ENCODE measurements around the gene BMF.
"Not testable (repeated sequence)": the region's sequence is repeated elsewhere in the genome, so short reads cannot be mapped to it uniquely, and the experiment has no call there.

BMF gene

GRCh38 chr15:40149339-40149738 lies 40.7 kb upstream of the BMF start:
- Histone ChIP-seq H2AFZ (ENCODE audit: low read depth, low read length) (no peak overlapping the region), H3K27me3 (ENCODE audit: control insufficient read depth in 1 of 2, insufficient read depth in 1 of 2, low read length in 2 of 2) (no peaks in the 10 kb centered on the region), H4K91ac (ENCODE audit: low read length) (no peak overlapping the region), H3K4me3 (ENCODE audit: insufficient read depth in 1 of 2, low read depth in 1 of 2, low read length in 2 of 2) (no peak overlapping the region), H3K27ac (ENCODE audit: low read length, poor library complexity, severe bottlenecking) (no peak overlapping the region), H2BK5ac (ENCODE audit: low read depth, low read length, poor library complexity, severe bottlenecking) (no peak overlapping the region), H3K18ac (ENCODE audit: low read depth in 1 of 2, low read length in 2 of 2) (no peak overlapping the region), H3K36me3 (ENCODE audit: control insufficient read depth in 1 of 2, insufficient read depth in 2 of 2, low read depth in 1 of 2, low read length in 2 of 2) (no peaks in the 10 kb centered on the region), H3K23ac (ENCODE audit: low read length in 2 of 2) (no peak overlapping the region), H3K4me2 (ENCODE audit: low read length, poor library complexity, severe bottlenecking) (no peak overlapping the region), H3K9me3 (ENCODE audit: control insufficient read depth, low read length) (no peaks in the 10 kb centered on the region), H3K4ac (ENCODE audit: low read depth in 1 of 2, low read length in 2 of 2) (no peak overlapping the region), H2BK120ac (ENCODE audit: low read depth, low read length) (no peak overlapping the region), H2BK15ac (ENCODE audit: low read depth, poor library complexity, severe bottlenecking) (no peak overlapping the region), H3K9ac (ENCODE audit: low read length) (no peak overlapping the region), H3K14ac (ENCODE audit: low read length in 2 of 2) (no peak overlapping the region), H3K4me1 (ENCODE audit: control insufficient read depth, insufficient read depth, low read depth, low read length) (peaks cover 9% of the 10 kb centered on the region), H3K79me1 (replicated peaks; ENCODE audit: low read length, poor library complexity, severe bottlenecking) (no peaks in the 10 kb centered on the region), H2AK5ac (ENCODE audit: low read length, severe bottlenecking) (no peak overlapping the region), H2BK12ac (ENCODE audit: low read length in 2 of 2) (no peak overlapping the region), H4K8ac (ENCODE audit: low read length) (no peak overlapping the region)
- DNase-seq, result no peak
- 95% methylated on average over 4 of the region's 4 CpGs for WGBS

GRCh38 chr15:40146037-40146436 lies 37.4 kb upstream of the BMF start:
- Histone ChIP-seq H2BK120ac (ENCODE audit: low read depth, low read length) (no peak overlapping the region), H3K27ac (ENCODE audit: low read length, poor library complexity, severe bottlenecking) (no peak overlapping the region), H3K9ac (ENCODE audit: low read length) (no peak overlapping the region), H3K23ac (ENCODE audit: low read length in 2 of 2) (no peak overlapping the region), H3K14ac (ENCODE audit: low read length in 2 of 2) (no peak overlapping the region), H3K27me3 (ENCODE audit: control insufficient read depth in 1 of 2, insufficient read depth in 1 of 2, low read length in 2 of 2) (peaks cover 0 to 12% of the 10 kb centered on the region in 2 experiments), H3K4me3 (ENCODE audit: insufficient read depth in 1 of 2, low read depth in 1 of 2, low read length in 2 of 2) (no peak overlapping the region), H3K9me3 (ENCODE audit: control insufficient read depth, low read length) (no peaks in the 10 kb centered on the region), H3K18ac (ENCODE audit: low read depth in 1 of 2, low read length in 2 of 2) (no peak overlapping the region), H4K8ac (ENCODE audit: low read length) (no peak overlapping the region), H3K36me3 (ENCODE audit: control insufficient read depth in 1 of 2, insufficient read depth in 2 of 2, low read depth in 1 of 2, low read length in 2 of 2) (no peaks in the 10 kb centered on the region), H2BK15ac (ENCODE audit: low read depth, poor library complexity, severe bottlenecking) (no peak overlapping the region), H2AK5ac (ENCODE audit: low read length, severe bottlenecking) (no peak overlapping the region), H2AFZ (ENCODE audit: low read depth, low read length) (no peak overlapping the region), H4K91ac (ENCODE audit: low read length) (no peak overlapping the region), H3K4me2 (ENCODE audit: low read length, poor library complexity, severe bottlenecking) (no peak overlapping the region), H3K4me1 (ENCODE audit: control insufficient read depth, insufficient read depth, low read depth, low read length) (peaks cover 9% of the 10 kb centered on the region), H3K79me1 (replicated peaks; ENCODE audit: low read length, poor library complexity, severe bottlenecking) (no peaks in the 10 kb centered on the region), H2BK5ac (ENCODE audit: low read depth, low read length, poor library complexity, severe bottlenecking) (no peak overlapping the region), H2BK12ac (ENCODE audit: low read length in 2 of 2) (no peak overlapping the region), H3K4ac (ENCODE audit: low read depth in 1 of 2, low read length in 2 of 2) (no peak overlapping the region)
- peak; percentile 33 for DNase-seq
- WGBS, result 39% methylated on average over 4 of the region's 4 CpGs

GRCh38 chr15:40142428-40142827 lies 33.7 kb upstream of the BMF start:
- Histone ChIP-seq H2BK5ac (ENCODE audit: low read depth, low read length, poor library complexity, severe bottlenecking) (no peak overlapping the region), H3K9me3 (ENCODE audit: control insufficient read depth, low read length) (no peaks in the 10 kb centered on the region), H3K14ac (ENCODE audit: low read length in 2 of 2) (no peak overlapping the region), H2BK12ac (ENCODE audit: low read length in 2 of 2) (no peak overlapping the region), H3K27me3 (ENCODE audit: control insufficient read depth in 1 of 2, insufficient read depth in 1 of 2, low read length in 2 of 2) (peaks cover 0 to 12% of the 10 kb centered on the region in 2 experiments), H3K79me1 (replicated peaks; ENCODE audit: low read length, poor library complexity, severe bottlenecking) (no peaks in the 10 kb centered on the region), H2AFZ (ENCODE audit: low read depth, low read length) (no peak overlapping the region), H3K9ac (ENCODE audit: low read length) (no peak overlapping the region), H3K4ac (ENCODE audit: low read depth in 1 of 2, low read length in 2 of 2) (no peak overlapping the region), H3K18ac (ENCODE audit: low read depth in 1 of 2, low read length in 2 of 2) (no peak overlapping the region), H2BK120ac (ENCODE audit: low read depth, low read length) (no peak overlapping the region), H3K36me3 (ENCODE audit: control insufficient read depth in 1 of 2, insufficient read depth in 2 of 2, low read depth in 1 of 2, low read length in 2 of 2) (no peaks in the 10 kb centered on the region), H2BK15ac (ENCODE audit: low read depth, poor library complexity, severe bottlenecking) (no peak overlapping the region), H3K23ac (ENCODE audit: low read length in 2 of 2) (no peak overlapping the region), H3K4me2 (ENCODE audit: low read length, poor library complexity, severe bottlenecking) (no peak overlapping the region), H4K91ac (ENCODE audit: low read length) (no peak overlapping the region), H3K4me1 (ENCODE audit: control insufficient read depth, insufficient read depth, low read depth, low read length) (peaks cover 4% of the 10 kb centered on the region), H4K8ac (ENCODE audit: low read length) (peak overlapping the region; percentile 3), H3K27ac (ENCODE audit: low read length, poor library complexity, severe bottlenecking) (no peak overlapping the region), H3K4me3 (ENCODE audit: insufficient read depth in 1 of 2, low read depth in 1 of 2, low read length in 2 of 2) (no peak overlapping the region), H2AK5ac (ENCODE audit: low read length, severe bottlenecking) (no peak overlapping the region)
- 81% methylated on average over 3 of the region's 5 CpGs for WGBS
- no peak for DNase-seq

GRCh38 chr15:40138201-40138570 lies 29.5 kb upstream of the BMF start:
- not testable (repeated sequence) for H2AK5ac ChIP-seq (ENCODE audit: low read length, severe bottlenecking); H4K91ac ChIP-seq (ENCODE audit: low read length); H3K36me3 ChIP-seq (ENCODE audit: control insufficient read depth in 1 of 2, insufficient read depth in 2 of 2, low read depth in 1 of 2, low read length in 2 of 2); H3K27ac ChIP-seq (ENCODE audit: low read length, poor library complexity, severe bottlenecking); H3K18ac ChIP-seq (ENCODE audit: low read depth in 1 of 2, low read length in 2 of 2); H2BK120ac ChIP-seq (ENCODE audit: low read depth, low read length); H2BK12ac ChIP-seq (ENCODE audit: low read length in 2 of 2); H3K79me1 ChIP-seq (replicated peaks; ENCODE audit: low read length, poor library complexity, severe bottlenecking); H3K4me2 ChIP-seq (ENCODE audit: low read length, poor library complexity, severe bottlenecking); H3K4ac ChIP-seq (ENCODE audit: low read depth in 1 of 2, low read length in 2 of 2); H3K4me3 ChIP-seq (ENCODE audit: insufficient read depth in 1 of 2, low read depth in 1 of 2, low read length in 2 of 2); H2AFZ ChIP-seq (ENCODE audit: low read depth, low read length); H3K23ac ChIP-seq (ENCODE audit: low read length in 2 of 2); H4K8ac ChIP-seq (ENCODE audit: low read length); H2BK15ac ChIP-seq (ENCODE audit: low read depth, poor library complexity, severe bottlenecking); H3K9ac ChIP-seq (ENCODE audit: low read length); H3K14ac ChIP-seq (ENCODE audit: low read length in 2 of 2); DNase-seq; H2BK5ac ChIP-seq (ENCODE audit: low read depth, low read length, poor library complexity, severe bottlenecking); H3K9me3 ChIP-seq (ENCODE audit: control insufficient read depth, low read length); H3K4me1 ChIP-seq (ENCODE audit: control insufficient read depth, insufficient read depth, low read depth, low read length)
- 100% methylated on average over 2 of the region's 3 CpGs for WGBS
- peaks cover 0 to 12% of the 10 kb centered on the region in 2 experiments for H3K27me3 ChIP-seq (ENCODE audit: control insufficient read depth in 1 of 2, insufficient read depth in 1 of 2, low read length in 2 of 2)
